Activated B cell treated with CpG ODN at 0.5 μM for 24 hours (primary cell): ENCODE results near the gene CENPF. TPM values are rescaled to one million over a fixed set of nuclear protein-coding genes. Genes with fewer than 3 reads are reported as not detected.

ENCODE experiments used
- ATAC-seq: fragments of 200-7000 bp; cut with Tn5 transposase; one replicate; pipeline ENCODE4 v1.10.0; 2021; ENCODE audit warnings: low read depth, mild to moderate bottlenecking, moderate library complexity
- CTCF ChIA-PET: fragments of 350-600 bp; sonication (Branson Sonifier 250); formaldehyde crosslinking; loops from one replicate; lab custom pipeline; 2021; ENCODE audit warnings: antibody characterized with exemption; lab: Charles Lee
- POLR2A ChIA-PET: fragments of 350-600 bp; sonication (Branson Sonifier 250); formaldehyde crosslinking; loops from one replicate; lab custom pipeline; 2021; ENCODE audit warnings: antibody characterized with exemption; lab: Charles Lee
- DNase-seq: peaks from one replicate; pipeline ENCODE4 v3.0.0; 2022
- H3K27ac Mint-ChIP-seq: one replicate; pipeline ENCODE4 v1.8.0; 2020; ENCODE audit warnings: mixed read lengths
- H3K27me3 Mint-ChIP-seq: one replicate; pipeline ENCODE4 v1.8.0; 2021; ENCODE audit warnings: mixed read lengths
- H3K36me3 Mint-ChIP-seq: one replicate; pipeline ENCODE4 v1.8.0; 2021; ENCODE audit warnings: low read depth, mixed read lengths
- H3K4me1 Mint-ChIP-seq: one replicate; pipeline ENCODE4 v1.8.0; 2021; ENCODE audit warnings: mixed read lengths
- H3K4me3 Mint-ChIP-seq: one replicate; pipeline ENCODE4 v1.8.0; 2020; ENCODE audit warnings: mild to moderate bottlenecking, mixed read lengths
- H3K9me3 Mint-ChIP-seq: one replicate; pipeline ENCODE4 v1.8.0; 2020; ENCODE audit warnings: mixed read lengths
- intact Hi-C: fragments of 100-400 bp; cut with micrococcal nuclease; formaldehyde crosslinking; loops from one replicate; pipeline ENCODE4 v1.15.1; 2024
- total RNA-seq: library from RNA; stranded (reverse); gene quantifications from 2 replicates; pipeline ENCODE4 v1.2.3, GENCODE V29; 2022
- TF ChIP-seq, protein P1 (sequence below): fragments of 200-600 bp; IDR thresholded peaks from one replicate; pipeline ENCODE4 v1.8.0; 2022; ENCODE audit warnings: antibody characterized with exemption, mild to moderate bottlenecking

Gene CENPF
- total RNA-seq, 1 donor from 2014 or later, result 4.0 TPM

DNA sequence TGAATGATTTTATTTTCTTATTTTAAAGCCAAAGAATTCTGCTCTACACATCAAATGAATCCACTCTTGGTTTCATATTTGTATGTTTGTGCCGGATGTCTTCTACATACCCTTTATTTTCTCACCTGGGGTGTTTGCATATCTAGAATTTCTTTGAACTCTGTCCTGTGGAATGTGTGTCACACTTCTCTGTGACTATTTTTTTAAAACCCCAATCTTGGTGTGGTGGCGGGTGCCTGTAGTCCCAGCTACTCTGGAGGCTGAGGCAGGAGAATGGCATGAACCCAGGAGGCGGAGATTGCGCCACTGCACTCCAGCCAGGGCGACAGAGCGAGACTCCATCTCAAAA is 35.4 kb downstream of the CENPF start:
- ATAC-seq (no peak), DNase-seq (no peak)
- Mint-ChIP-seq H3K4me3 (no peak overlapping the region), H3K27ac (no peak overlapping the region), H3K27me3 (no peaks in the 10 kb centered on the region), H3K4me1 (no peaks in the 10 kb centered on the region), H3K36me3 (no peaks in the 10 kb centered on the region), H3K9me3 (no peaks in the 10 kb centered on the region)
- TF ChIP-seq, protein P1, sequence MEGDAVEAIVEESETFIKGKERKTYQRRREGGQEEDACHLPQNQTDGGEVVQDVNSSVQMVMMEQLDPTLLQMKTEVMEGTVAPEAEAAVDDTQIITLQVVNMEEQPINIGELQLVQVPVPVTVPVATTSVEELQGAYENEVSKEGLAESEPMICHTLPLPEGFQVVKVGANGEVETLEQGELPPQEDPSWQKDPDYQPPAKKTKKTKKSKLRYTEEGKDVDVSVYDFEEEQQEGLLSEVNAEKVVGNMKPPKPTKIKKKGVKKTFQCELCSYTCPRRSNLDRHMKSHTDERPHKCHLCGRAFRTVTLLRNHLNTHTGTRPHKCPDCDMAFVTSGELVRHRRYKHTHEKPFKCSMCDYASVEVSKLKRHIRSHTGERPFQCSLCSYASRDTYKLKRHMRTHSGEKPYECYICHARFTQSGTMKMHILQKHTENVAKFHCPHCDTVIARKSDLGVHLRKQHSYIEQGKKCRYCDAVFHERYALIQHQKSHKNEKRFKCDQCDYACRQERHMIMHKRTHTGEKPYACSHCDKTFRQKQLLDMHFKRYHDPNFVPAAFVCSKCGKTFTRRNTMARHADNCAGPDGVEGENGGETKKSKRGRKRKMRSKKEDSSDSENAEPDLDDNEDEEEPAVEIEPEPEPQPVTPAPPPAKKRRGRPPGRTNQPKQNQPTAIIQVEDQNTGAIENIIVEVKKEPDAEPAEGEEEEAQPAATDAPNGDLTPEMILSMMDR, result no peak
- CTCF ChIA-PET, result interaction anchor here (1.0 to 3.1 kb wide), 7 partner anchors 8 to 424 kb away, joined by 3 to 12 read pairs (median 5); no protein-coding TSS in a partner anchor
- POLR2A ChIA-PET, result no interaction called here
- intact Hi-C loops, result no loop called here

DNA sequence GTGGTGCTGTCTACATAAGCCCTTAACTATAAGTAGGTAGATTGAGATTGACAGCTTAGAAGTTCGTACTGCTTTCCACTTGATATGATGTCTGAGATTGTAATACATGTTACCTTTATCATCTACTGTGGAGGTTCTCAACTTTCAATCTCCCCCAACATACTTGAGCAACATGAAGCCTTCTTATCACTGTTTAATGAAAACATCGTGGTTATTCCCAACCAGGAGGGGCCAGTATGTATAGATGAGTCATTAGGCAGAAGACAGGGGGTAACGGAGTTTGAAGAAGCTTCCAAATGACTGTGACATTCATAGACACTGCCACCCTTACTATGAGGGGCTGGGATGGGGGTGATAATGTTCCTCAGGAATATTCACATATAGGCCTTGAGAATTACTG is 36.0 kb downstream of the CENPF start:
- DNase-seq, result no peak
- TF ChIP-seq, protein P1, result no peak
- Mint-ChIP-seq H3K4me1 (no peaks in the 10 kb centered on the region), H3K27ac (no peak overlapping the region), H3K36me3 (no peaks in the 10 kb centered on the region), H3K4me3 (no peak overlapping the region), H3K27me3 (no peaks in the 10 kb centered on the region), H3K9me3 (no peaks in the 10 kb centered on the region)
- intact Hi-C loops, result no loop called here
- CTCF ChIA-PET, result interaction anchor here (1.3 to 3.1 kb wide), 5 partner anchors 11 to 425 kb away, joined by 3 to 12 read pairs (median 6); no protein-coding TSS in a partner anchor
- ATAC-seq, result no peak
- POLR2A ChIA-PET, result no interaction called here

DNA sequence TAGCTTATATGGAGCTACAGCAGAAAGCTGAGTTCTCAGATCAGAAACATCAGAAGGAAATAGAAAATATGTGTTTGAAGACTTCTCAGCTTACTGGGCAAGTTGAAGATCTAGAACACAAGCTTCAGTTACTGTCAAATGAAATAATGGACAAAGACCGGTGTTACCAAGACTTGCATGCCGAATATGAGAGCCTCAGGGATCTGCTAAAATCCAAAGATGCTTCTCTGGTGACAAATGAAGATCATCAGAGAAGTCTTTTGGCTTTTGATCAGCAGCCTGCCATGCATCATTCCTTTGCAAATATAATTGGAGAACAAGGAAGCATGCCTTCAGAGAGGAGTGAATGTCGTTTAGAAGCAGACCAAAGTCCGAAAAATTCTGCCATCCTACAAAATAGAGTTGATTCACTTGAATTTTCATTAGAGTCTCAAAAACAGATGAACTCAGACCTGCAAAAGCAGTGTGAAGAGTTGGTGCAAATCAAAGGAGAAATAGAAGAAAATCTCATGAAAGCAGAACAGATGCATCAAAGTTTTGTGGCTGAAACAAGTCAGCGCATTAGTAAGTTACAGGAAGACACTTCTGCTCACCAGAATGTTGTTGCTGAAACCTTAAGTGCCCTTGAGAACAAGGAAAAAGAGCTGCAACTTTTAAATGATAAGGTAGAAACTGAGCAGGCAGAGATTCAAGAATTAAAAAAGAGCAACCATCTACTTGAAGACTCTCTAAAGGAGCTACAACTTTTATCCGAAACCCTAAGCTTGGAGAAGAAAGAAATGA is 37.6 kb downstream of the CENPF start:
- ChIA-PET POLR2A (no interaction called here), CTCF (interaction anchor here (1.3 to 1.6 kb wide), 2 partner anchors 9 to 13 kb away, joined by 4 to 6 read pairs; no protein-coding TSS in a partner anchor)
- Mint-ChIP-seq H3K4me1 (no peaks in the 10 kb centered on the region), H3K4me3 (no peak overlapping the region), H3K27ac (no peak overlapping the region), H3K27me3 (no peaks in the 10 kb centered on the region), H3K9me3 (no peaks in the 10 kb centered on the region), H3K36me3 (no peaks in the 10 kb centered on the region)
- intact Hi-C loops, result no loop called here
- TF ChIP-seq, protein P1, result no peak
- no peak for ATAC-seq
- no peak for DNase-seq

DNA sequence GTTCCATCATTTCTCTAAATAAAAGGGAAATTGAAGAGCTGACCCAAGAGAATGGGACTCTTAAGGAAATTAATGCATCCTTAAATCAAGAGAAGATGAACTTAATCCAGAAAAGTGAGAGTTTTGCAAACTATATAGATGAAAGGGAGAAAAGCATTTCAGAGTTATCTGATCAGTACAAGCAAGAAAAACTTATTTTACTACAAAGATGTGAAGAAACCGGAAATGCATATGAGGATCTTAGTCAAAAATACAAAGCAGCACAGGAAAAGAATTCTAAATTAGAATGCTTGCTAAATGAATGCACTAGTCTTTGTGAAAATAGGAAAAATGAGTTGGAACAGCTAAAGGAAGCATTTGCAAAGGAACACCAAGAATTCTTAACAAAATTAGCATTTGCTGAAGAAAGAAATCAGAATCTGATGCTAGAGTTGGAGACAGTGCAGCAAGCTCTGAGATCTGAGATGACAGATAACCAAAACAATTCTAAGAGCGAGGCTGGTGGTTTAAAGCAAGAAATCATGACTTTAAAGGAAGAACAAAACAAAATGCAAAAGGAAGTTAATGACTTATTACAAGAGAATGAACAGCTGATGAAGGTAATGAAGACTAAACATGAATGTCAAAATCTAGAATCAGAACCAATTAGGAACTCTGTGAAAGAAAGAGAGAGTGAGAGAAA is 38.4 kb downstream of the CENPF start:
- DNase-seq (no peak), ATAC-seq (no peak)
- Mint-ChIP-seq H3K27me3 (no peaks in the 10 kb centered on the region), H3K27ac (no peak overlapping the region), H3K4me3 (no peak overlapping the region), H3K36me3 (no peaks in the 10 kb centered on the region), H3K4me1 (no peaks in the 10 kb centered on the region), H3K9me3 (no peaks in the 10 kb centered on the region)
- POLR2A ChIA-PET, result no interaction called here
- intact Hi-C loops, result no loop called here
- TF ChIP-seq, protein P1, result no peak
- CTCF ChIA-PET, result interaction anchor here (1.6 kb wide), 1 partner anchor 9 kb away, joined by 4 read pairs; no protein-coding TSS in a partner anchor

DNA sequence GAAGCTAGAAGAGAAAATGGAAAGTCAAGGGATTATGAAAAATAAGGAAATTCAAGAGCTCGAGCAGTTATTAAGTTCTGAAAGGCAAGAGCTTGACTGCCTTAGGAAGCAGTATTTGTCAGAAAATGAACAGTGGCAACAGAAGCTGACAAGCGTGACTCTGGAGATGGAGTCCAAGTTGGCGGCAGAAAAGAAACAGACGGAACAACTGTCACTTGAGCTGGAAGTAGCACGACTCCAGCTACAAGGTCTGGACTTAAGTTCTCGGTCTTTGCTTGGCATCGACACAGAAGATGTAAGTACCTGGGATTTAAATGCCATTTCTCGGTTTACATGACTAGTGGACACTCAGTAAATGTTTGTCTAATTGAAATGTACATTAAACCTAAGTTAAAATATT is 40.0 kb downstream of the CENPF start:
- ChIA-PET CTCF (no interaction called here), POLR2A (no interaction called here)
- Mint-ChIP-seq H3K4me1 (no peaks in the 10 kb centered on the region), H3K27ac (no peak overlapping the region), H3K9me3 (no peaks in the 10 kb centered on the region), H3K27me3 (no peaks in the 10 kb centered on the region), H3K4me3 (no peak overlapping the region), H3K36me3 (no peaks in the 10 kb centered on the region)
- intact Hi-C loops, result no loop called here
- TF ChIP-seq, protein P1, result no peak
- no peak for DNase-seq
- ATAC-seq, result no peak
